ENCODE data around the gene PTGDR. TPM values are rescaled to one million over a fixed set of nuclear protein-coding genes. Genes with fewer than 3 reads are reported as not detected.

The PTGDR gene
- total and polyA plus RNA-seq, 9 of the 15 experiments (the other 6 are each of a cell fraction or from before 2014, with no cell fraction given): not detected

DNA sequence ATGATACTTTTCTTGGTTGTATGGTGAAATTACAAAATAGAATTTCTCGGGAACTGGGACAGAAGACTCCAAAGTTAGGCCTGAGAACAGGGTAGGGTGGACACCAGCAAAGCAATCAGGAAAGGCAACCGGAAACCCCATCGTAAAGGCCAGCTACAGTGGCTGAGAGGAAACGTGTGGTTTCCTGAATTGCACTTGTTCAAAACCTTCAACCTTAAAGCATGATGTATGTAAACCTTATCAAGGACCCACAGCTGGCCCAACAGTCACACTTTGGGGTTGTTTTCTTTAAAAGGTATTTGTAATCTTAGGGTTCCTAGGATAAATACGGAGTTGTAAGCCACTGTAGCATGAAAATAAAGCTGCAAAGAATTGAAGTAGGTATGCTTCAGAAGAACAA lies 2.2 kb upstream of the PTGDR start:
- no peak for ATAC-seq
- CTCF ChIA-PET (ENCODE audit: low intra/inter-chr PET ratio): no interaction called here
- Histone ChIP-seq H3K36me3 (ENCODE audit: control insufficient read depth, insufficient read depth, low read length) (no peaks in the 10 kb centered on the region), H2AFZ (ENCODE audit: low read depth, low read length) (no peak overlapping the region), H3K79me2 (ENCODE audit: control insufficient read depth, insufficient read depth, low read length) (no peaks in the 10 kb centered on the region), H4K20me1 (replicated peaks; ENCODE audit: control insufficient read depth, insufficient read depth, low read length) (no peaks in the 10 kb centered on the region), H3K9me1 (ENCODE audit: control insufficient read depth, insufficient read depth, low read length) (no peaks in the 10 kb centered on the region), H3K9ac (ENCODE audit: insufficient read depth in 1 of 2, low read depth in 2 of 2, low read length in 2 of 2) (no peak overlapping the region), H3K9me3 (replicated peaks; ENCODE audit: control insufficient read depth, insufficient read depth, low read depth, low read length) (no peaks in the 10 kb centered on the region), H3K4me3 (no peak overlapping the region), H3K27me3 (ENCODE audit: control insufficient read depth in 2 of 2, insufficient read depth in 2 of 2, low read length in 2 of 2) (peaks cover 0 to 15% of the 10 kb centered on the region in 2 experiments; a peak in 2 of 5 replicates), H3K27ac (ENCODE audit: extremely low read depth, low read depth, low read length) (no peak overlapping the region), H3K4me1 (replicated peaks in 1 of 2; ENCODE audit: control insufficient read depth in 2 of 2, insufficient read depth in 2 of 2, low read length in 2 of 2) (no peaks in the 10 kb centered on the region), H3K4me2 (ENCODE audit: insufficient read depth, low read length) (no peak overlapping the region)
- FAIRE-seq: no peak
- in situ Hi-C loops (cut with MboI): no loop called here
- POLR2A ChIA-PET: no interaction called here
- no peak for TF ChIP-seq RAD21 (CRISPR knock-in tag; conservative IDR thresholded peaks at IDR 0.05 in 1 of 2, IDR thresholded peaks at IDR 0.05 in 1 of 2)
- TF ChIP-seq, protein P1, sequence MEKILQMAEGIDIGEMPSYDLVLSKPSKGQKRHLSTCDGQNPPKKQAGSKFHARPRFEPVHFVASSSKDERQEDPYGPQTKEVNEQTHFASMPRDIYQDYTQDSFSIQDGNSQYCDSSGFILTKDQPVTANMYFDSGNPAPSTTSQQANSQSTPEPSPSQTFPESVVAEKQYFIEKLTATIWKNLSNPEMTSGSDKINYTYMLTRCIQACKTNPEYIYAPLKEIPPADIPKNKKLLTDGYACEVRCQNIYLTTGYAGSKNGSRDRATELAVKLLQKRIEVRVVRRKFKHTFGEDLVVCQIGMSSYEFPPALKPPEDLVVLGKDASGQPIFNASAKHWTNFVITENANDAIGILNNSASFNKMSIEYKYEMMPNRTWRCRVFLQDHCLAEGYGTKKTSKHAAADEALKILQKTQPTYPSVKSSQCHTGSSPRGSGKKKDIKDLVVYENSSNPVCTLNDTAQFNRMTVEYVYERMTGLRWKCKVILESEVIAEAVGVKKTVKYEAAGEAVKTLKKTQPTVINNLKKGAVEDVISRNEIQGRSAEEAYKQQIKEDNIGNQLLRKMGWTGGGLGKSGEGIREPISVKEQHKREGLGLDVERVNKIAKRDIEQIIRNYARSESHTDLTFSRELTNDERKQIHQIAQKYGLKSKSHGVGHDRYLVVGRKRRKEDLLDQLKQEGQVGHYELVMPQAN (IDR thresholded peaks at IDR 0.05; ENCODE audit: borderline replicate concordance): no peak
- peak; percentile 48; the same call in 1 of the 2 replicates for TF ChIP-seq GABPA (tag; conservative IDR thresholded peaks at IDR 0.05; ENCODE audit: low read depth)
- no TSS peak for BruUV-seq (replicated peaks)
- intact Hi-C loops (cut with micrococcal nuclease): no loop called here
- DNase-seq (ENCODE audit: extremely low read depth in 1 of 4, low spot score in 3 of 4): no peak
- WGBS (ENCODE audit: insufficient coverage, low coverage, missing lambda C conversion rate): 0% methylated on average over 5 of the region's 5 CpGs

GRCh38 chr14:52266179-52266578 lies 1.3 kb upstream of the PTGDR start:
- Histone ChIP-seq H3K27ac (ENCODE audit: extremely low read depth, low read depth, low read length) (no peak overlapping the region), H3K27me3 (ENCODE audit: control insufficient read depth in 2 of 2, insufficient read depth in 2 of 2, low read length in 2 of 2) (peaks cover 0 to 15% of the 10 kb centered on the region in 2 experiments; a peak in 2 of 5 replicates), H4K20me1 (replicated peaks; ENCODE audit: control insufficient read depth, insufficient read depth, low read length) (no peaks in the 10 kb centered on the region), H3K4me3 (no peak overlapping the region), H3K4me2 (ENCODE audit: insufficient read depth, low read length) (no peak overlapping the region), H3K36me3 (ENCODE audit: control insufficient read depth, insufficient read depth, low read length) (no peaks in the 10 kb centered on the region), H3K9me1 (ENCODE audit: control insufficient read depth, insufficient read depth, low read length) (no peaks in the 10 kb centered on the region), H3K79me2 (ENCODE audit: control insufficient read depth, insufficient read depth, low read length) (no peaks in the 10 kb centered on the region), H3K9me3 (replicated peaks; ENCODE audit: control insufficient read depth, insufficient read depth, low read depth, low read length) (no peaks in the 10 kb centered on the region), H2AFZ (ENCODE audit: low read depth, low read length) (no peak overlapping the region), H3K4me1 (replicated peaks in 1 of 2; ENCODE audit: control insufficient read depth in 2 of 2, insufficient read depth in 2 of 2, low read length in 2 of 2) (no peaks in the 10 kb centered on the region), H3K9ac (ENCODE audit: insufficient read depth in 1 of 2, low read depth in 2 of 2, low read length in 2 of 2) (no peak overlapping the region)
- BruUV-seq (replicated peaks): no TSS peak
- POLR2A ChIA-PET: interaction anchor here (0.9 kb wide), 1 partner anchor 12 kb away, joined by 3 read pairs; no protein-coding TSS in a partner anchor
- 6% methylated on average over 2 of the region's 3 CpGs for WGBS (ENCODE audit: insufficient coverage, low coverage, missing lambda C conversion rate)
- ATAC-seq (no peak), FAIRE-seq (no peak), DNase-seq (ENCODE audit: extremely low read depth in 1 of 4, low spot score in 3 of 4) (no peak)
- CTCF ChIA-PET (ENCODE audit: low intra/inter-chr PET ratio): no interaction called here
- in situ Hi-C loops (cut with MboI): no loop called here
- intact Hi-C loops (cut with micrococcal nuclease): no loop called here
- no peak for TF ChIP-seq ZNF583 (CRISPR knock-in tag; IDR thresholded peaks at IDR 0.05)
- TF ChIP-seq ZNF143 (CRISPR knock-in tag; IDR thresholded peaks at IDR 0.05): no peak
- TF ChIP-seq IRF1 (CRISPR knock-in tag; IDR thresholded peaks at IDR 0.05; ENCODE audit: borderline replicate concordance): no peak
- no peak for TF ChIP-seq ATF1 (CRISPR knock-in tag; IDR thresholded peaks at IDR 0.05)
- no peak for TF ChIP-seq ATF1 (tag; IDR thresholded peaks at IDR 0.05)
- TF ChIP-seq, protein P2, sequence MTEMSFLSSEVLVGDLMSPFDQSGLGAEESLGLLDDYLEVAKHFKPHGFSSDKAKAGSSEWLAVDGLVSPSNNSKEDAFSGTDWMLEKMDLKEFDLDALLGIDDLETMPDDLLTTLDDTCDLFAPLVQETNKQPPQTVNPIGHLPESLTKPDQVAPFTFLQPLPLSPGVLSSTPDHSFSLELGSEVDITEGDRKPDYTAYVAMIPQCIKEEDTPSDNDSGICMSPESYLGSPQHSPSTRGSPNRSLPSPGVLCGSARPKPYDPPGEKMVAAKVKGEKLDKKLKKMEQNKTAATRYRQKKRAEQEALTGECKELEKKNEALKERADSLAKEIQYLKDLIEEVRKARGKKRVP (CRISPR knock-in tag; IDR thresholded peaks at IDR 0.05): no peak
- no peak for TF ChIP-seq LCOR (CRISPR knock-in tag; IDR thresholded peaks at IDR 0.05)
- TF ChIP-seq TCF15 (CRISPR knock-in tag; IDR thresholded peaks at IDR 0.05): no peak
